ENCODE data around the gene SLC2A4RG. TPM values are rescaled to one million over a fixed set of nuclear protein-coding genes. Genes with fewer than 3 reads are reported as not detected.

SLC2A4RG gene
- total and polyA plus RNA-seq, 12 donors = 7.9 to 210 (median 47.9) TPM

- Histone ChIP-seq H3K4me1 (replicated peaks in 1 of 2) (peaks cover 0 to 8% of the 10 kb centered on the region in 2 donors), H3K27ac (no peak overlapping the region), H3K4me3 (no peak overlapping the region), H3K36me3 (replicated peaks in 1 of 2) (no peaks in the 10 kb centered on the region), H3K27me3 (no peaks in the 10 kb centered on the region), H3K9me3 (replicated peaks in 1 of 3) (no peaks in the 10 kb centered on the region)
- intact Hi-C loops (cut with DNase I) = no loop called here
- 71 to 85% (median 80%) methylated on average over 9 of the region's 9 CpGs for WGBS, 4 donors
- no peak for DNase-seq
- TF ChIP-seq POLR2A (IDR thresholded peaks at IDR 0.05) (no peak), CTCF (IDR thresholded peaks at IDR 0.05) (no peak)
Measured at GRCh38 chr20:63778857-63779256, 39.3 kb downstream of the SLC2A4RG start.

DNA sequence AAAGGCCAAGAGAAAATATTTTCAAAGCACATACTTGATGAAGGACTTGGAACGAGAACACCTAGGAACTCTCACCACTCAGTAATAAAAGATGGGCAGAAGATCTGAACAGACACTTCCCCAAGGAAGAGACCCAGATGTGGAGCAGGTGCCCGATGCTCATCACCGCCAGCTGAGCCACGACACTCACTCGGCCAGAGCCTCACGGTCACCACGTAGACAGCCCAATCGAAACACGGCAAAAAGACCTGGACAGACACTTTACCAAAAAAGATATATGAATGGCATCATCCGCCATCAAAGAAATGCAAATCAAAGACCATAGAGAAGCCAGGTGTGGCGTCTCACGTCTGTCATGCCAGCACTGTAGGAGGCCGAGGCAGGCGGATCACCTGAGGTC lies 41.6 kb downstream of the SLC2A4RG start:
- WGBS, 4 donors = 87 to 92% (median 91%) methylated on average over 14 of the region's 14 CpGs
- no peak for DNase-seq
- intact Hi-C loops (cut with DNase I) = loop anchor here in 1 of 2 donors (10.0 kb wide), 1 partner anchor 194 kb away; the partner anchor contains the start of gene SAMD10

DNA sequence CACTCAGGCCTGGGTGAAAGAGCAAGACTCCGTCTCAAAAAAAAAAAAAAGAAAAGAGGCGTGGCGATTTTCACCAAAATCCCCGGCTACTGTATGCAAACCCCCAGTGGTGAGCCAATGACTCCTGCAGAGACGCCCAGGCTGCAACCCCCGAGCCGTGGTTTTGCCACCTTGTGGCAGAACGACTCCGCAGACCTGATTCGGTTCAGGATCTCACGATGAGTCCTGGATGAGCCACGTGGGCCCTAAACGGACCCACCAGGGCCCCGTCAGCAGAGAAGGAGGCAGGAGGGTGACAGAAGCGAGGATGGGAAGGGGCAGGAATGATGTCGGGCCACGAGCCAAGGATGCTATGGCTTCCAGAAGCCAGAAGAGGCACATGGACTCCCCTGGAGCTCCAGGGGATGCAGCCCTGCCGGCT lies 42.5 kb downstream of the SLC2A4RG start:
- Histone ChIP-seq H3K27ac (no peak overlapping the region), H3K9me3 (replicated peaks in 1 of 3) (no peaks in the 10 kb centered on the region), H3K27me3 (no peaks in the 10 kb centered on the region), H3K4me3 (no peak overlapping the region), H3K36me3 (replicated peaks in 1 of 2) (no peaks in the 10 kb centered on the region), H3K4me1 (replicated peaks in 1 of 2) (no peaks in the 10 kb centered on the region)
- no peak for DNase-seq
- intact Hi-C loops (cut with DNase I) = loop anchor here in 1 of 2 donors (10.0 kb wide), 1 partner anchor 193 kb away; the partner anchor contains the start of gene SAMD10
- WGBS, 4 donors = 71 to 74% (median 74%) methylated on average over 15 to 18 of the region's 18 CpGs
- TF ChIP-seq POLR2A (IDR thresholded peaks at IDR 0.05) (no peak), CTCF (IDR thresholded peaks at IDR 0.05) (no peak)

More for the DNA sequence above, 41.6 kb downstream of the SLC2A4RG start:
- no peaks in the 10 kb centered on the region for H3K9me3 ChIP-seq (replicated peaks in 1 of 3)
- H3K4me1 ChIP-seq (replicated peaks in 1 of 2) = no peaks in the 10 kb centered on the region
- no peak for TF ChIP-seq POLR2A (IDR thresholded peaks at IDR 0.05)
- TF ChIP-seq CTCF (IDR thresholded peaks at IDR 0.05) = no peak
- H3K36me3 ChIP-seq (replicated peaks in 1 of 2) = no peaks in the 10 kb centered on the region
- H3K27me3 ChIP-seq = no peaks in the 10 kb centered on the region
- H3K4me3 ChIP-seq = no peak overlapping the region
- H3K27ac ChIP-seq = no peak overlapping the region

DNA sequence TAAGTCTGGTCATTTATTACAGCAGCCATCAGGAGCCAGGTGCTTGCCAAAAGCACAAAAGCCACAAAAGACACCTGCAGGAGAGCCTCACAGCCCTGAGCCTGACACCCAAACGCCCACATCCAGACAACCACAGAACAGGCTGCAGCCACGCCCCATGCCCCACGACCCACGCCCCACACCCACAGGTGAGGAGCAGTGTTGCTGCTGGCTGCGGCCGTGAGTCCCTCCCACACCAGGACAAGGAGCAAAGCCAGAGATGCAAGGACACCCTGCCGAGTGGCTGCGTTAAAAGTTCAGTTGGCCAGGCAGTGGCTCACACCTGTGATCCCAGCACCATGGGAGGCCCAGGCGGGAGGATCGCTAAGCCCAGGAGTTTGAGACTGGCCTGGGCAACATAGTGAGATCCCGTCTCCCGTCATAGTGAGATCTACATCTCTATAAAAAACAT lies 43.0 kb downstream of the SLC2A4RG start:
- H3K4me3 ChIP-seq = no peak overlapping the region
- no peaks in the 10 kb centered on the region for H3K27me3 ChIP-seq
- DNase-seq = no peak
- H3K4me1 ChIP-seq (replicated peaks in 1 of 2) = no peaks in the 10 kb centered on the region
- 76 to 92% (median 83%) methylated on average over 3 to 12 of the region's 12 CpGs for WGBS, 4 donors
- H3K27ac ChIP-seq = no peak overlapping the region
- H3K9me3 ChIP-seq (replicated peaks in 1 of 3) = no peaks in the 10 kb centered on the region
- intact Hi-C loops (cut with DNase I) = loop anchor here in 1 of 2 donors (10.0 kb wide), 1 partner anchor 192 kb away; the partner anchor contains the start of gene SAMD10
- no peak for TF ChIP-seq POLR2A (IDR thresholded peaks at IDR 0.05)
- no peak for TF ChIP-seq CTCF (IDR thresholded peaks at IDR 0.05)
- H3K36me3 ChIP-seq (replicated peaks in 1 of 2) = no peaks in the 10 kb centered on the region

Data from adrenal gland (tissue), 12 donors.